WERI-Rb-1 (cell line): ENCODE measurements around the gene LYSET.

Experiments
- DNase-seq: peaks from one replicate; pipeline ENCODE4 v3.0.0-alpha.2; 2020
- H3K27ac ChIP-seq: fragments of 250-450 bp; sonication (Bioruptor Pico); 2 replicates; pipeline ENCODE4 v1.5.1; 2020; ENCODE audit warnings: mild to moderate bottlenecking, moderate library complexity
- H3K27me3 ChIP-seq: fragments of 250-450 bp; sonication (Bioruptor Pico); 2 replicates; pipeline ENCODE4 v1.5.1; 2021; ENCODE audit warnings: mild to moderate bottlenecking, low read depth, moderate library complexity; ENCODE audit not compliant: insufficient read depth, severe bottlenecking
- H3K36me3 ChIP-seq: fragments of 250-450 bp; sonication (Bioruptor Pico); 2 replicates; pipeline ENCODE4 v1.5.1; 2020; ENCODE audit warnings: mild to moderate bottlenecking, moderate library complexity
- H3K4me3 ChIP-seq: 2 replicates; pipeline ENCODE4 v1.5.1; 2011; ENCODE audit warnings: low read depth, mild to moderate bottlenecking, control low read depth, low read length
- H3K9me3 ChIP-seq: fragments of 250-450 bp; sonication (Bioruptor Pico); 2 replicates; pipeline ENCODE4 v1.5.1; 2021; ENCODE audit warnings: mild to moderate bottlenecking, moderate library complexity; ENCODE audit not compliant: severe bottlenecking
- CTCF ChIP-seq: IDR thresholded peaks from 2 replicates; pipeline ENCODE4 v1.5.1; 2011; ENCODE audit warnings: low read depth, mild to moderate bottlenecking, control low read depth, inconsistent platforms, low read length

LYSET gene

GRCh38 chr14:93186466-93186865 lies 1.3 kb downstream of the LYSET start:
- Histone ChIP-seq H3K4me3 (no peak overlapping the region), H3K36me3 (peaks cover 48% of the 10 kb centered on the region), H3K27ac (no peak overlapping the region), H3K27me3 (no peaks in the 10 kb centered on the region), H3K9me3 (no peaks in the 10 kb centered on the region)
- TF ChIP-seq CTCF, result no peak
- DNase-seq, result no peak

- TF ChIP-seq CTCF, result no peak
- DNase-seq, result no peak
- H3K27ac ChIP-seq, result no peak overlapping the region
- no peaks in the 10 kb centered on the region for H3K27me3 ChIP-seq
- H3K9me3 ChIP-seq, result no peaks in the 10 kb centered on the region
- peaks cover 44% of the 10 kb centered on the region for H3K36me3 ChIP-seq
- H3K4me3 ChIP-seq, result no peak overlapping the region
Measured at GRCh38 chr14:93186956-93187355, 1.8 kb downstream of the LYSET start.

GRCh38 chr14:93195316-93195999 lies 10.3 kb downstream of the LYSET start:
- no peak overlapping the region for H3K27ac ChIP-seq
- no peak overlapping the region for H3K4me3 ChIP-seq
- no peak for TF ChIP-seq CTCF
- H3K36me3 ChIP-seq, result no peaks in the 10 kb centered on the region
- no peak for DNase-seq
- H3K9me3 ChIP-seq, result no peaks in the 10 kb centered on the region
- H3K27me3 ChIP-seq, result no peaks in the 10 kb centered on the region

GRCh38 chr14:93199031-93199430 lies 13.9 kb downstream of the LYSET start:
- peak overlapping the region; percentile 90 for H3K27ac ChIP-seq
- TF ChIP-seq CTCF, result no peak
- H3K36me3 ChIP-seq, result peaks cover 3% of the 10 kb centered on the region; the same call in 1 of the 2 replicates
- no peaks in the 10 kb centered on the region for H3K9me3 ChIP-seq
- H3K27me3 ChIP-seq, result no peaks in the 10 kb centered on the region
- no peak overlapping the region for H3K4me3 ChIP-seq
- peak; percentile 86 for DNase-seq

- DNase-seq, result no peak
- H3K4me3 ChIP-seq, result no peak overlapping the region
- no peaks in the 10 kb centered on the region for H3K9me3 ChIP-seq
- H3K36me3 ChIP-seq, result peaks cover 8% of the 10 kb centered on the region; the same call in 1 of the 2 replicates
- TF ChIP-seq CTCF, result no peak
- no peaks in the 10 kb centered on the region for H3K27me3 ChIP-seq
- H3K27ac ChIP-seq, result no peak overlapping the region
Measured at GRCh38 chr14:93200553-93200952, 15.4 kb downstream of the LYSET start.
